ENCODE results near the gene ARHGEF9. TPM values are rescaled to one million over a fixed set of nuclear protein-coding genes. Genes with fewer than 3 reads are reported as not detected.
"Not testable (repeated sequence)": the region's sequence is repeated elsewhere in the genome, so short reads cannot be mapped to it uniquely, and the experiment has no call there.

Gene ARHGEF9
- polyA plus RNA-seq, 1 of the 3 experiments (the other 2 are of a cell fraction), result 6.4 TPM

DNA sequence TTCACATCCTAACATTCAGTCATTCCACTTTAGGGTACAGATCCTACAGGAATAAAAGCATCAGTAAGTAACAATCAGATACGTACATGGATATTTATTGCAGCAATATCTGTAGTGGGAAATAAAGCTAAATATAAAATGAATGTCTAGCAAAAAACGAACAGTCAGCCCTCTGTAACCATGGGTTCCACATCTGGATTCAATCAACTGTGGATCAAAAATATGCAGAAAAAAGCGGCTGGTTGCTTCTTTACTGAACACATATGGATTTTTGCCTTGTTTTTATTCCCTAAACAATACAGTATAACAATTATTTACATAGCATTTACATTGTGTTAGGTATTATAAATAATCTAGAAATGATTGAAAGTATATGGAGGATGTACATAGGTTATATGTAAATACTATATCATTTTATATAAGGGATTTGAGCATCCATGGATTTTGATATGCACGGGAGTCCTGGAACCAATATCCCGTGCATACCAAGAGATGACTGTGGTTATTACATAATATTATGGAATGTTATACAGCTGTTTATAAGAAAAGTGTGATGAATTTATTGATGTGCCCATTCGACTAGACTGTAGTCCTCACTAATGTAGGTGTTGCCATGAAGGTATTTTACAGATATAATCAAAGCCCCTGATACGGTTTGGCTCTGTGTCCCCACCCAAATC is 132.8 kb downstream of the ARHGEF9 start:
- Histone ChIP-seq H3K4me1 (ENCODE audit: control insufficient read depth in 1 of 2, insufficient read depth in 2 of 2, low read depth in 1 of 2, low read length in 1 of 2) (no peaks in the 10 kb centered on the region), H3K9me3 (no peaks in the 10 kb centered on the region), H3K4me2 (no peak overlapping the region), H3K4me3 (ENCODE audit: low read depth in 2 of 2, low read length in 1 of 2) (no peak overlapping the region), H3K79me2 (ENCODE audit: insufficient read depth) (no peaks in the 10 kb centered on the region), H3K27ac (ENCODE audit: low read depth in 2 of 2, low read length in 1 of 2) (peak overlapping the region; percentile 24 to 43; a peak in 3 of 4 replicates), H3K9ac (no peak overlapping the region), H3K9me2 (no peaks in the 10 kb centered on the region), H4K20me1 (ENCODE audit: insufficient read depth) (no peaks in the 10 kb centered on the region), H2AFZ (ENCODE audit: low read depth) (no peak overlapping the region), H3F3A (replicated peaks; ENCODE audit: insufficient read depth) (peaks cover 9% of the 10 kb centered on the region), H3K36me3 (replicated peaks in 1 of 2; ENCODE audit: control insufficient read depth in 1 of 2, insufficient read depth in 2 of 2, low read length in 1 of 2) (no peaks in the 10 kb centered on the region), H3K27me3 (ENCODE audit: insufficient read depth) (no peaks in the 10 kb centered on the region)
- WGBS (ENCODE audit: low lambda C conversion rate), result 24% methylated on average over 7 of the region's 7 CpGs
- CTCF ChIA-PET, result no interaction called here
- POLR2A ChIA-PET, result no interaction called here
- TF ChIP-seq, protein P1, sequence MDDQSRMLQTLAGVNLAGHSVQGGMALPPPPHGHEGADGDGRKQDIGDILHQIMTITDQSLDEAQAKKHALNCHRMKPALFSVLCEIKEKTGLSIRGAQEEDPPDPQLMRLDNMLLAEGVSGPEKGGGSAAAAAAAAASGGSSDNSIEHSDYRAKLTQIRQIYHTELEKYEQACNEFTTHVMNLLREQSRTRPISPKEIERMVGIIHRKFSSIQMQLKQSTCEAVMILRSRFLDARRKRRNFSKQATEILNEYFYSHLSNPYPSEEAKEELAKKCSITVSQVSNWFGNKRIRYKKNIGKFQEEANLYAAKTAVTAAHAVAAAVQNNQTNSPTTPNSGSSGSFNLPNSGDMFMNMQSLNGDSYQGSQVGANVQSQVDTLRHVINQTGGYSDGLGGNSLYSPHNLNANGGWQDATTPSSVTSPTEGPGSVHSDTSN (IDR thresholded peaks at IDR 0.05), result 0 out of 2 replicates have a peak, but pooled peaks have one; percentile 9
- TF ChIP-seq, protein P2, sequence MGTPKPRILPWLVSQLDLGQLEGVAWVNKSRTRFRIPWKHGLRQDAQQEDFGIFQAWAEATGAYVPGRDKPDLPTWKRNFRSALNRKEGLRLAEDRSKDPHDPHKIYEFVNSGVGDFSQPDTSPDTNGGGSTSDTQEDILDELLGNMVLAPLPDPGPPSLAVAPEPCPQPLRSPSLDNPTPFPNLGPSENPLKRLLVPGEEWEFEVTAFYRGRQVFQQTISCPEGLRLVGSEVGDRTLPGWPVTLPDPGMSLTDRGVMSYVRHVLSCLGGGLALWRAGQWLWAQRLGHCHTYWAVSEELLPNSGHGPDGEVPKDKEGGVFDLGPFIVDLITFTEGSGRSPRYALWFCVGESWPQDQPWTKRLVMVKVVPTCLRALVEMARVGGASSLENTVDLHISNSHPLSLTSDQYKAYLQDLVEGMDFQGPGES (IDR thresholded peaks at IDR 0.05; ENCODE audit: low read depth, low read length), result no peak
- TF ChIP-seq JUND (IDR thresholded peaks at IDR 0.05) (0 out of 2 replicates have a peak, but pooled peaks have one; percentile 12), TCF12 (IDR thresholded peaks at IDR 0.05) (peak; percentile 69; the same call in 1 of the 2 replicates)
- no peak for DNase-seq

DNA sequence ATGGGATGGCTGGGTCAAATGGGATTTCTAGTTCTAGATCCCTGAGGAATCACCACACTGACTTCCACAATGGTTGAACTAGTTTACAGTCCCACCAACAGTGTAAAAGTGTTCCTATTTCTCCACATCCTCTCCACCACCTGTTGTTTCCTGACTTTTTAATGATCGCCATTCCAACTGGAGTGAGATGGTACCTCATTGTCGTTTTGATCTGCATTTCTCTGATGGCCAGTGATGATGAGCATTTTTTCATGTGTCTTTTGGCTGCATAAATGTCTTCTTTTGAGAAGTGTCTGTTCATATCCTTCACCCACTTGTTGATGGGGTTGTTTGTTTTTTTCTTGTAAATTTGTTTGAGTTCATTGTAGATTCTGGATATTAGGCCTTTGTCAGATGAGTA is 139.3 kb downstream of the ARHGEF9 start:
- 57% methylated on average over 2 of the region's 2 CpGs for WGBS (ENCODE audit: low lambda C conversion rate)
- POLR2A ChIA-PET; H3K4me3 ChIP-seq (ENCODE audit: low read depth in 2 of 2, low read length in 1 of 2); H3K27ac ChIP-seq (ENCODE audit: low read depth in 2 of 2, low read length in 1 of 2); H3K9me3 ChIP-seq; H3K79me2 ChIP-seq (ENCODE audit: insufficient read depth); H3K9me2 ChIP-seq; CTCF ChIA-PET; H3K4me2 ChIP-seq; H4K20me1 ChIP-seq (ENCODE audit: insufficient read depth); H3K36me3 ChIP-seq (replicated peaks in 1 of 2; ENCODE audit: control insufficient read depth in 1 of 2, insufficient read depth in 2 of 2, low read length in 1 of 2); H3K9ac ChIP-seq; H3K4me1 ChIP-seq (ENCODE audit: control insufficient read depth in 1 of 2, insufficient read depth in 2 of 2, low read depth in 1 of 2, low read length in 1 of 2); H2AFZ ChIP-seq (ENCODE audit: low read depth); H3F3A ChIP-seq (replicated peaks; ENCODE audit: insufficient read depth); DNase-seq; H3K27me3 ChIP-seq (ENCODE audit: insufficient read depth): not testable (repeated sequence)

DNA sequence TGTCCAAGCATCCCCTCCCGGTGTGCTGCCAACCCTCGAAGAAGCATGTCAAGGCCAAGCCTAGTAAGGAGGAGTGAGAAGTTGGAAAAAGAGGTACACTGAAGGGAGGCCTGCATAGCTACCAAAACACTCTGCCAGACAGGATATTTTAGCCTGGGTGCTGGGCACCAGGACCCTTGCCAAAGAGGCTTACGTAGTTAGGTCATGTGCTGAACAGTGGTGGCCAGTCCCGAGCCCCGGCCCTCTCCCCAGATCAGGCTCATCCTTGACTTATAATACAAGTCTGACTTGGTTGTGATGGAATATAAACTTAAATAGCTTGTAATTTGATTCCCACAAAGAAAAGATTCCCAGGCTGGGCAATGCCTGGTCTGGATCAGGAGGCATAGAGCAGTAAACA is 149.3 kb downstream of the ARHGEF9 start:
- ChIA-PET CTCF (no interaction called here), POLR2A (no interaction called here)
- WGBS (ENCODE audit: low lambda C conversion rate), result 39% methylated on average over 4 of the region's 5 CpGs

More for the DNA sequence above, 149.3 kb downstream of the ARHGEF9 start:
- DNase-seq, result no peak
- Histone ChIP-seq H3K27me3 (ENCODE audit: insufficient read depth) (no peaks in the 10 kb centered on the region), H3K27ac (ENCODE audit: low read depth in 2 of 2, low read length in 1 of 2) (no peak overlapping the region), H4K20me1 (ENCODE audit: insufficient read depth) (no peaks in the 10 kb centered on the region), H3K4me2 (no peak overlapping the region), H3F3A (replicated peaks; ENCODE audit: insufficient read depth) (no peaks in the 10 kb centered on the region), H3K79me2 (ENCODE audit: insufficient read depth) (no peaks in the 10 kb centered on the region), H3K4me1 (ENCODE audit: control insufficient read depth in 1 of 2, insufficient read depth in 2 of 2, low read depth in 1 of 2, low read length in 1 of 2) (no peaks in the 10 kb centered on the region), H3K9me2 (no peaks in the 10 kb centered on the region), H2AFZ (ENCODE audit: low read depth) (no peak overlapping the region), H3K9ac (no peak overlapping the region), H3K4me3 (ENCODE audit: low read depth in 2 of 2, low read length in 1 of 2) (no peak overlapping the region), H3K9me3 (no peaks in the 10 kb centered on the region), H3K36me3 (replicated peaks in 1 of 2; ENCODE audit: control insufficient read depth in 1 of 2, insufficient read depth in 2 of 2, low read length in 1 of 2) (no peaks in the 10 kb centered on the region)
- TF ChIP-seq TAF1 (IDR thresholded peaks at IDR 0.05; ENCODE audit: borderline replicate concordance, low read depth, low read length), result no peak
- TF ChIP-seq FOXM1 (IDR thresholded peaks at IDR 0.05; ENCODE audit: low read depth), result no peak
- no peak for TF ChIP-seq ELF1 (IDR thresholded peaks at IDR 0.05)
- TF ChIP-seq, protein P2 (IDR thresholded peaks at IDR 0.05; ENCODE audit: low read depth, low read length), result no peak
